ENCODE data around the gene ZNF800.

Gene ZNF800

GRCh38 chr7:127390817-127391590, 1.5 kb downstream of the ZNF800 start:
- no peak for DNase-seq (ENCODE audit: low read depth in 1 of 2, low spot score in 1 of 2)

- no peak for DNase-seq (ENCODE audit: low read depth in 1 of 2, low spot score in 1 of 2)
These were observed 2.2 kb downstream of the ZNF800 start for GRCh38 chr7:127390186-127390816.

GRCh38 chr7:127389321-127389720, 3.2 kb downstream of the ZNF800 start:
- DNase-seq (ENCODE audit: low read depth in 1 of 2, low spot score in 1 of 2) = no peak

GRCh38 chr7:127387974-127388373, 4.5 kb downstream of the ZNF800 start:
- DNase-seq (ENCODE audit: low read depth in 1 of 2, low spot score in 1 of 2) = no peak

- no peak for DNase-seq (ENCODE audit: low read depth in 1 of 2, low spot score in 1 of 2)
These were observed 9.2 kb downstream of the ZNF800 start for GRCh38 chr7:127383123-127383835.

GRCh38 chr7:127382301-127383085, 10.0 kb downstream of the ZNF800 start:
- DNase-seq (ENCODE audit: low read depth in 1 of 2, low spot score in 1 of 2) = no peak

- no peak for DNase-seq (ENCODE audit: low read depth in 1 of 2, low spot score in 1 of 2)
These were observed 12.0 kb downstream of the ZNF800 start for GRCh38 chr7:127380479-127380878.

- DNase-seq (ENCODE audit: low read depth in 1 of 2, low spot score in 1 of 2) = no peak
These were observed 12.9 kb downstream of the ZNF800 start for GRCh38 chr7:127379642-127380041.

GRCh38 chr7:127378537-127378936, 14.0 kb downstream of the ZNF800 start:
- no peak for DNase-seq (ENCODE audit: low read depth in 1 of 2, low spot score in 1 of 2)

- no peak for DNase-seq (ENCODE audit: low read depth in 1 of 2, low spot score in 1 of 2)
These were observed 15.1 kb downstream of the ZNF800 start for GRCh38 chr7:127377425-127377824.

- DNase-seq (ENCODE audit: low read depth in 1 of 2, low spot score in 1 of 2) = no peak
These were observed 16.9 kb downstream of the ZNF800 start for GRCh38 chr7:127375631-127376030.

- DNase-seq (ENCODE audit: low read depth in 1 of 2, low spot score in 1 of 2) = no peak
These were observed 24.8 kb downstream of the ZNF800 start for GRCh38 chr7:127367679-127368078.

GRCh38 chr7:127366680-127367079, 25.8 kb downstream of the ZNF800 start:
- no peak for DNase-seq (ENCODE audit: low read depth in 1 of 2, low spot score in 1 of 2)

GRCh38 chr7:127365957-127366315, 26.6 kb downstream of the ZNF800 start:
- no peak for DNase-seq (ENCODE audit: low read depth in 1 of 2, low spot score in 1 of 2)

- DNase-seq (ENCODE audit: low read depth in 1 of 2, low spot score in 1 of 2) = no peak
These were observed 27.1 kb downstream of the ZNF800 start for GRCh38 chr7:127365164-127365956.

- no peak for DNase-seq (ENCODE audit: low read depth in 1 of 2, low spot score in 1 of 2)
These were observed 30.0 kb downstream of the ZNF800 start for GRCh38 chr7:127362364-127363027.

- DNase-seq (ENCODE audit: low read depth in 1 of 2, low spot score in 1 of 2) = no peak
These were observed 30.8 kb downstream of the ZNF800 start for GRCh38 chr7:127361736-127362135.

GRCh38 chr7:127359011-127359410, 33.5 kb downstream of the ZNF800 start:
- no peak for DNase-seq (ENCODE audit: low read depth in 1 of 2, low spot score in 1 of 2)

GRCh38 chr7:127353897-127354296, 38.6 kb downstream of the ZNF800 start:
- no peak for DNase-seq (ENCODE audit: low read depth in 1 of 2, low spot score in 1 of 2)

GRCh38 chr7:127350586-127350985, 41.9 kb downstream of the ZNF800 start:
- no peak for DNase-seq (ENCODE audit: low read depth in 1 of 2, low spot score in 1 of 2)
